ENCODE measurements around the gene MASTL.

The MASTL gene

GRCh38 chr10:27225011-27225590 is 69.9 kb downstream of the MASTL start:
- DNase-seq (ENCODE audit: low read depth, low spot score) = no peak

DNA sequence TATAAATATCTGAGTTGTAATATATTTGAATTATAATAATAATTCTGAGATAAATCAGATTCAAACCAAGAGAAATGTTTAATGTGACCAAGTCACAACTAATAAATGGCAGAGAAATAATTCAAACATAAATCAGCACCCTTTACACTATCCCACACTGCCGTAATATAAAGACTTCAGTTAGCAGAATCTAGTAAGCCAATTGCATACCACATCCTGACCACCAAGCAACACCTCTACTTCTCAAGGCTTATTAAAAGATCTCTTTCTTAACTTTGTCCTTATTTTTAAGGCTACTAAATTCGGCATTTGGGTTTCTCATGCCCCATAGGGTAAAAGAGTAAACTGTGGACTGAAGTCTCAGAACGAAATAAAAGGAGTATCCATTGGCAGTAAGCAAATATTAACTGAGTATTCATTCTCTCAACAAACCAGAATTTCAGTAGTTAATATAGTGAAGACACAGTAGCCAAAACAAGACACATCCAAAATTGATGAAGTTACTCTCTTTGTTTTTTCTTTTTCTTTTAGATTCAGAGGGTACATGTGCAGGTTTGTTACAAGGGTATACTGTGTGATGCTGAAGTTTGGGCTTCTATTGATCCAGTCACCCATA is 70.6 kb downstream of the MASTL start:
- no peak for DNase-seq (ENCODE audit: low read depth, low spot score)

GRCh38 chr10:27230022-27230421 is 74.9 kb downstream of the MASTL start:
- DNase-seq (ENCODE audit: low read depth, low spot score) = no peak

DNA sequence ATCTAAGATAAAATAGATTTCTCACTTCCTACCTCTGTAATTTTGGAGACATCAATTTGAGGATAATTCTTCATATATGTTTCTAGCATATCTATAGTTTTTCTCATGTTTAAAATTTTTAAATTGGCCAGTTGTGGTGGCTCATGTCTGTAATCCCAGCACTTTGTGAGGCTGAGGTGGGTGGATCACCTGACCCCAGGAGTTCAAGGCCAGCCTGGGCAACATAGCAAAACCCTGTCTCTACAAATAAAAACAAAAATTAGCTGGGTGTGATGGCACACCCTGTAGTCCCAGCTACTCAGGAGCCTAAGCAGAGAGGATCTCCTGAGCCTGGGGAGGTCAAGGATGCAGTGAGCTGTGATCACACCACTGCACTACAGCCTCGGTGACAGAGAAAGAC is 80.6 kb downstream of the MASTL start:
- DNase-seq (ENCODE audit: low read depth, low spot score) = no peak
